IMR-90 (cell line): Measurements from ENCODE around the gene SBF2. TPM values are rescaled to one million over a fixed set of nuclear protein-coding genes. Genes with fewer than 3 reads are reported as not detected.
A peak's percentile ranks its signal among the peaks of the same experiment; 100 is the strongest.

ENCODE experiments used
- ATAC-seq: fragments of 200-7000 bp; cut with Tn5 transposase; 2 replicates; pipeline ENCODE4 v1.9.1; 2020; ENCODE audit warnings: low read depth, mild to moderate bottlenecking, moderate library complexity
- BruUV-seq: library from RNA; stranded (reverse); fragments of 400-500 nt; replicated peaks from 2 replicates; lab custom pipeline; 2021; lab: Mats Ljungman, UMichigan
- CTCF ChIA-PET: fragments of 300-600 bp; formaldehyde crosslinking; extraction: SDS; loops from one replicate; lab custom pipeline; 2021; ENCODE audit warnings: antibody characterized with exemption; lab: Yijun Ruan, JAX
- POLR2A ChIA-PET: fragments of 300-600 bp; sonication (Branson Sonifier 250); formaldehyde crosslinking; loops from one replicate; lab custom pipeline; 2022; ENCODE audit warnings: antibody characterized with exemption; ENCODE audit not compliant: unreplicated experiment; lab: Charles Lee
- DNase-seq: peaks from one replicate; pipeline ENCODE4 v3.0.0; 2013
- H2AFZ ChIP-seq: replicated peaks from 2 replicates; pipeline ENCODE3; 2013; ENCODE audit warnings: low read length, mild to moderate bottlenecking; ENCODE audit not compliant: poor library complexity
- H2AK5ac ChIP-seq: 2 replicates; pipeline ENCODE4 v1.6.1; 2013; ENCODE audit warnings: low read depth, low read length, inconsistent platforms
- H2AK9ac ChIP-seq: replicated peaks from 2 replicates; pipeline ENCODE3; 2013; ENCODE audit warnings: mild to moderate bottlenecking, low read depth, low read length, moderate library complexity; ENCODE audit not compliant: poor library complexity
- H2BK120ac ChIP-seq: 2 replicates; pipeline ENCODE4 v1.6.1; 2013; ENCODE audit warnings: low read depth, low read length, inconsistent platforms
- H2BK15ac ChIP-seq: 3 replicates; pipeline ENCODE4 v1.6.1; 2013; ENCODE audit warnings: low read depth, low read length, inconsistent platforms
- H2BK20ac ChIP-seq: 2 replicates; pipeline ENCODE4 v1.6.1; 2013; ENCODE audit warnings: low read depth, mild to moderate bottlenecking, inconsistent platforms, low read length, moderate library complexity
- H2BK5ac ChIP-seq: 2 replicates; pipeline ENCODE4 v1.6.1; 2013; ENCODE audit warnings: mild to moderate bottlenecking, low read depth, low read length, inconsistent platforms; ENCODE audit not compliant: poor library complexity, severe bottlenecking
- H3K14ac ChIP-seq: replicated peaks from 2 replicates; pipeline ENCODE4 v1.6.1; 2013; ENCODE audit warnings: low read depth, low read length, inconsistent platforms
- H3K18ac ChIP-seq: 2 replicates; pipeline ENCODE4 v1.6.1; 2013; ENCODE audit warnings: low read depth, low read length, control low read depth
- H3K23ac ChIP-seq: 2 replicates; pipeline ENCODE4 v1.6.1; 2013; ENCODE audit warnings: low read depth, low read length, inconsistent platforms
- H3K27ac ChIP-seq: 2 replicates; pipeline ENCODE4 v1.5.1; 2013; ENCODE audit warnings: mild to moderate bottlenecking, control low read depth, low read length; ENCODE audit not compliant: insufficient read depth
- H3K27me3 ChIP-seq: 2 replicates; pipeline ENCODE4 v1.6.1; 2013; ENCODE audit warnings: low read length; ENCODE audit not compliant: control insufficient read depth, insufficient read depth
- H3K36me3 ChIP-seq: 2 replicates; pipeline ENCODE4 v1.6.1; 2013; ENCODE audit warnings: low read length, mixed read lengths; ENCODE audit not compliant: control insufficient read depth, insufficient read depth
- H3K4ac ChIP-seq: 2 replicates; pipeline ENCODE4 v1.6.1; 2013; ENCODE audit warnings: low read depth, low read length, inconsistent platforms
- H3K4me1 ChIP-seq: 2 replicates; pipeline ENCODE4 v1.6.1; 2013; ENCODE audit warnings: low read length, mixed read lengths; ENCODE audit not compliant: control insufficient read depth, insufficient read depth
- H3K4me2 ChIP-seq: 2 replicates; pipeline ENCODE4 v1.6.1; 2013; ENCODE audit warnings: low read depth, mild to moderate bottlenecking, control low read depth, low read length, moderate library complexity
- H3K4me3 ChIP-seq: 2 replicates; pipeline ENCODE4 v1.5.1; 2013; ENCODE audit warnings: low read depth, mild to moderate bottlenecking, control low read depth, low read length, moderate library complexity; ENCODE audit not compliant: insufficient read depth
- H3K56ac ChIP-seq: 2 replicates; pipeline ENCODE4 v1.6.1; 2013; ENCODE audit warnings: low read length, inconsistent platforms; ENCODE audit not compliant: insufficient read depth; ENCODE audit errors: extremely low read depth
- H3K79me1 ChIP-seq, 2 experiments: 2 replicates each; pipeline ENCODE4 v1.6.1; 2013; ENCODE audit warnings: low read length in 2 of 2, inconsistent platforms in 1 of 2, low read depth in 1 of 2
- H3K9ac ChIP-seq: 2 replicates; pipeline ENCODE4 v1.6.1; 2013; ENCODE audit warnings: low read depth, low read length, control low read depth
- H3K9me1 ChIP-seq: 2 replicates; pipeline ENCODE4 v1.6.1; 2013; ENCODE audit warnings: low read length, inconsistent platforms; ENCODE audit not compliant: insufficient read depth
- H3K9me3 ChIP-seq: 2 replicates; pipeline ENCODE4 v1.6.1; 2013; ENCODE audit warnings: low read length; ENCODE audit not compliant: control insufficient read depth, insufficient read depth
- H4K20me1 ChIP-seq: 2 replicates; pipeline ENCODE4 v1.6.1; 2013; ENCODE audit warnings: low read length, inconsistent platforms; ENCODE audit not compliant: insufficient read depth
- H4K5ac ChIP-seq: 2 replicates; pipeline ENCODE4 v1.6.1; 2013; ENCODE audit warnings: mild to moderate bottlenecking, low read depth, low read length, control low read depth
- H4K8ac ChIP-seq, 2 experiments: 2 replicates each; pipeline ENCODE4 v1.6.1; 2013; ENCODE audit warnings: low read depth in 2 of 2, low read length in 2 of 2, control low read depth in 1 of 2, inconsistent platforms in 1 of 2
- H4K91ac ChIP-seq: 2 replicates; pipeline ENCODE4 v1.6.1; 2013; ENCODE audit warnings: low read depth, low read length, inconsistent platforms; ENCODE audit not compliant: insufficient read depth
- BHLHE40 ChIP-seq: fragments of 150-350 bp; IDR thresholded peaks from 2 replicates; pipeline ENCODE4 v1.6.1; 2016; ENCODE audit warnings: mild to moderate bottlenecking, low read depth, low read length
- CEBPB ChIP-seq: IDR thresholded peaks from 2 replicates; pipeline ENCODE4 v1.6.1; 2012; ENCODE audit warnings: low read depth, low read length, improper control_type of control experiment
- CHD1 ChIP-seq: IDR thresholded peaks from 2 replicates; pipeline ENCODE4 v1.6.1; 2012; ENCODE audit warnings: low read depth, low read length, improper control_type of control experiment
- FOS ChIP-seq: fragments of 150-350 bp; IDR thresholded peaks from 2 replicates; pipeline ENCODE4 v1.6.1; 2016; ENCODE audit warnings: low read depth, low read length
- MAFK ChIP-seq: IDR thresholded peaks from 2 replicates; pipeline ENCODE4 v1.6.1; 2012; ENCODE audit warnings: low read depth, low read length, improper control_type of control experiment
- MAZ ChIP-seq: IDR thresholded peaks from 2 replicates; pipeline ENCODE4 v1.6.1; 2012; ENCODE audit warnings: low read depth, mild to moderate bottlenecking, low read length, improper control_type of control experiment, moderate library complexity, borderline replicate concordance
- NFE2L2 ChIP-seq: fragments of 150-350 bp; IDR thresholded peaks from 2 replicates; pipeline ENCODE4 v1.6.1; 2016; ENCODE audit warnings: low read depth, mild to moderate bottlenecking, low read length
- POLR2A ChIP-seq: IDR thresholded peaks from 2 replicates; pipeline ENCODE4 v1.6.1; 2012; ENCODE audit warnings: mild to moderate bottlenecking, low read depth, low read length
- RAD21 ChIP-seq: IDR thresholded peaks from 2 replicates; pipeline ENCODE4 v1.6.1; 2012; ENCODE audit warnings: low read length, improper control_type of control experiment
- RCOR1 ChIP-seq: IDR thresholded peaks from 2 replicates; pipeline ENCODE4 v1.6.1; 2012; ENCODE audit warnings: mild to moderate bottlenecking, low read length, improper control_type of control experiment; ENCODE audit not compliant: insufficient replicate concordance
- RFX5 ChIP-seq: IDR thresholded peaks from 2 replicates; pipeline ENCODE4 v1.8.0; 2012; ENCODE audit warnings: low read depth, mild to moderate bottlenecking, low read length, moderate library complexity
- SMC3 ChIP-seq: fragments of 150-350 bp; IDR thresholded peaks from 2 replicates; pipeline ENCODE4 v1.6.1; 2016; ENCODE audit warnings: low read depth, mild to moderate bottlenecking, antibody characterized with exemption, low read length, moderate library complexity
- WGBS, 2 experiments: methylation state at CpG; one replicate each; pipeline versions ENCODE4 v1.1.5 to v1.1.7; 2013; ENCODE audit warnings: missing lambda C conversion rate in 2 of 2; ENCODE audit not compliant: insufficient read length in 1 of 2; ENCODE audit errors: extremely low coverage in 2 of 2; 5-methylcytosine and 5-hydroxymethylcytosine counted together
- dilution Hi-C: fragments of 300-500 bp; cut with HindIII; formaldehyde crosslinking; loops from one replicate; pipeline ENCODE4 v1.14.3; 2018; ENCODE audit warnings: low sequenced_read_pairs; ENCODE audit not compliant: unreplicated experiment
- in situ Hi-C: fragments of 300-500 bp; cut with MboI; formaldehyde crosslinking; loops from 3 replicates; pipeline ENCODE4 v1.14.3; 2019; ENCODE audit warnings: low sequenced_read_pairs, inconsistent platforms, mixed read lengths
- intact Hi-C: fragments of 100-400 bp; cut with micrococcal nuclease; formaldehyde crosslinking; loops from 2 replicates; pipeline ENCODE4 v1.10.0; 2022
- polyA plus RNA-seq, 3 experiments: library from polyadenylated mRNA; depleted of rRNA; stranded (reverse); fragments of >200 nt; gene quantifications; 2 replicates each; pipeline ENCODE4 v1.2.3, GENCODE V29; 2012; ENCODE audit warnings: low replicate concordance in 1 of 3
- total RNA-seq: library from RNA; depleted of rRNA; stranded (reverse); fragments of >200 nt; gene quantifications from 2 replicates; pipeline ENCODE4 v1.2.3, GENCODE V29; 2012
- TF ChIP-seq, protein P1 (sequence below): conservative IDR thresholded peaks from 2 replicates; pipeline ENCODE4 v1.5.1; 2012; ENCODE audit warnings: mild to moderate bottlenecking, low read depth, low read length, improper control_type of control experiment
- TF ChIP-seq, protein P2 (sequence below): fragments of 150-350 bp; IDR thresholded peaks from 2 replicates; pipeline ENCODE4 v1.6.1; 2016; ENCODE audit warnings: low read depth, mild to moderate bottlenecking, low read length, moderate library complexity, borderline replicate concordance
- TF ChIP-seq, protein P3 (sequence below): fragments of 150-350 bp; IDR thresholded peaks from 2 replicates; pipeline ENCODE4 v1.6.1; 2017; ENCODE audit warnings: mild to moderate bottlenecking, antibody characterized with exemption, low read length, low read depth

The SBF2 gene
- total and polyA plus RNA-seq, 2 of the 4 experiments (the other 2 are of a cell fraction) = 23.8 to 51.8 TPM

GRCh38 chr11:9752091-9752490, 541.9 kb downstream of the SBF2 start:
- peak overlapping the region; percentile 92 for H4K91ac ChIP-seq
- in situ Hi-C loops = loop anchor here (25.0 kb wide), 1 partner anchor 210 kb away; no protein-coding TSS in a partner anchor
- H3K56ac ChIP-seq = 0 out of 2 replicates have a peak overlapping the region, but pooled peaks have one; percentile 25
- H3K9me1 ChIP-seq = peaks cover 30% of the 10 kb centered on the region
- H2AFZ ChIP-seq = no peak overlapping the region
- peak overlapping the region; percentile 46; the same call in 1 of the 3 replicates for H2BK15ac ChIP-seq
- intact Hi-C loops = loop anchor here (10.0 kb wide), 2 partner anchors 373 to 453 kb away; no protein-coding TSS in a partner anchor
- WGBS, 2 experiments = no CpG with 5 or more reads among the region's 3 CpGs
- peak overlapping the region; percentile 31 to 66 for H4K8ac ChIP-seq
- no peak overlapping the region for H3K4me3 ChIP-seq
- no peak for ATAC-seq
- no peaks in the 10 kb centered on the region for H3K27me3 ChIP-seq
- TF ChIP-seq CHD1 = no peak
- TF ChIP-seq MAFK = no peak
- TF ChIP-seq MAZ = no peak
- TF ChIP-seq, protein P1, sequence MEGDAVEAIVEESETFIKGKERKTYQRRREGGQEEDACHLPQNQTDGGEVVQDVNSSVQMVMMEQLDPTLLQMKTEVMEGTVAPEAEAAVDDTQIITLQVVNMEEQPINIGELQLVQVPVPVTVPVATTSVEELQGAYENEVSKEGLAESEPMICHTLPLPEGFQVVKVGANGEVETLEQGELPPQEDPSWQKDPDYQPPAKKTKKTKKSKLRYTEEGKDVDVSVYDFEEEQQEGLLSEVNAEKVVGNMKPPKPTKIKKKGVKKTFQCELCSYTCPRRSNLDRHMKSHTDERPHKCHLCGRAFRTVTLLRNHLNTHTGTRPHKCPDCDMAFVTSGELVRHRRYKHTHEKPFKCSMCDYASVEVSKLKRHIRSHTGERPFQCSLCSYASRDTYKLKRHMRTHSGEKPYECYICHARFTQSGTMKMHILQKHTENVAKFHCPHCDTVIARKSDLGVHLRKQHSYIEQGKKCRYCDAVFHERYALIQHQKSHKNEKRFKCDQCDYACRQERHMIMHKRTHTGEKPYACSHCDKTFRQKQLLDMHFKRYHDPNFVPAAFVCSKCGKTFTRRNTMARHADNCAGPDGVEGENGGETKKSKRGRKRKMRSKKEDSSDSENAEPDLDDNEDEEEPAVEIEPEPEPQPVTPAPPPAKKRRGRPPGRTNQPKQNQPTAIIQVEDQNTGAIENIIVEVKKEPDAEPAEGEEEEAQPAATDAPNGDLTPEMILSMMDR = no peak
- TF ChIP-seq CEBPB = peak; percentile 55
- TF ChIP-seq FOS = no peak
- TF ChIP-seq, protein P2, sequence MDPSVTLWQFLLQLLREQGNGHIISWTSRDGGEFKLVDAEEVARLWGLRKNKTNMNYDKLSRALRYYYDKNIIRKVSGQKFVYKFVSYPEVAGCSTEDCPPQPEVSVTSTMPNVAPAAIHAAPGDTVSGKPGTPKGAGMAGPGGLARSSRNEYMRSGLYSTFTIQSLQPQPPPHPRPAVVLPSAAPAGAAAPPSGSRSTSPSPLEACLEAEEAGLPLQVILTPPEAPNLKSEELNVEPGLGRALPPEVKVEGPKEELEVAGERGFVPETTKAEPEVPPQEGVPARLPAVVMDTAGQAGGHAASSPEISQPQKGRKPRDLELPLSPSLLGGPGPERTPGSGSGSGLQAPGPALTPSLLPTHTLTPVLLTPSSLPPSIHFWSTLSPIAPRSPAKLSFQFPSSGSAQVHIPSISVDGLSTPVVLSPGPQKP = no peak
- TF ChIP-seq RCOR1 = no peak
- TF ChIP-seq BHLHE40 = no peak
- TF ChIP-seq, protein P3, sequence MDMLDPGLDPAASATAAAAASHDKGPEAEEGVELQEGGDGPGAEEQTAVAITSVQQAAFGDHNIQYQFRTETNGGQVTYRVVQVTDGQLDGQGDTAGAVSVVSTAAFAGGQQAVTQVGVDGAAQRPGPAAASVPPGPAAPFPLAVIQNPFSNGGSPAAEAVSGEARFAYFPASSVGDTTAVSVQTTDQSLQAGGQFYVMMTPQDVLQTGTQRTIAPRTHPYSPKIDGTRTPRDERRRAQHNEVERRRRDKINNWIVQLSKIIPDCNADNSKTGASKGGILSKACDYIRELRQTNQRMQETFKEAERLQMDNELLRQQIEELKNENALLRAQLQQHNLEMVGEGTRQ = 0 out of 2 replicates have a peak, but pooled peaks have one; percentile 24
- TF ChIP-seq SMC3 = no peak
- TF ChIP-seq RAD21 = no peak
- no peak for TF ChIP-seq RFX5
- no peak for TF ChIP-seq POLR2A
- no peak for TF ChIP-seq NFE2L2
- peak overlapping the region; percentile 87; the same call in 1 of the 2 replicates for H2AK5ac ChIP-seq
- H2BK5ac ChIP-seq = peak overlapping the region; percentile 99
- peak overlapping the region; percentile 85; the same call in 1 of the 2 replicates for H3K23ac ChIP-seq
- peak overlapping the region; percentile 90 for H2BK120ac ChIP-seq
- peaks cover 9 to 50% of the 10 kb centered on the region in 2 experiments; a peak in 3 of 4 replicates for H3K79me1 ChIP-seq
- H3K9ac ChIP-seq = no peak overlapping the region
- H3K9me3 ChIP-seq = no peaks in the 10 kb centered on the region
- ChIA-PET POLR2A (interaction anchor here (1.2 kb wide), 1 partner anchor 552 kb away, joined by 6 read pairs; the partner anchor contains the start of gene ADM), CTCF (no interaction called here)
- H2BK20ac ChIP-seq = peak overlapping the region; percentile 95
- H3K27ac ChIP-seq = peak overlapping the region; percentile 28; the same call in 1 of the 2 replicates
- no peak overlapping the region for H3K4me2 ChIP-seq
- DNase-seq = peak; percentile 48
- H3K36me3 ChIP-seq = peaks cover 10% of the 10 kb centered on the region
- H3K14ac ChIP-seq = peak overlapping the region; percentile 74
- peaks cover 28% of the 10 kb centered on the region for H3K4me1 ChIP-seq
- H3K4ac ChIP-seq = peak overlapping the region; percentile 90
- dilution Hi-C loops = no loop called here
- BruUV-seq = no TSS peak
- peak overlapping the region; percentile 5; the same call in 1 of the 2 replicates for H4K5ac ChIP-seq
- peak overlapping the region; percentile 66 for H2AK9ac ChIP-seq
- H3K18ac ChIP-seq = peak overlapping the region; percentile 10; the same call in 1 of the 2 replicates
- no peaks in the 10 kb centered on the region for H4K20me1 ChIP-seq
